Motor neuron (in vitro differentiated cells): ENCODE results near the gene HK3. TPM values are rescaled to one million over a fixed set of nuclear protein-coding genes. Genes with fewer than 3 reads are reported as not detected.

ENCODE experiments used
- ATAC-seq, 8 experiments: fragments of 200-7000 bp; cut with Tn5 transposase; replicated peaks in 6 of 8; 2 replicates each; pipeline ENCODE4 v1.8.0; 2021; ENCODE audit warnings: mild to moderate bottlenecking in 8 of 8, moderate library complexity in 8 of 8
- H3K27ac ChIP-seq, 2 donors: fragments of 250-450 bp; sonication (Bioruptor Pico); 2 replicates each; pipeline ENCODE4 v1.9.0; 2021; ENCODE audit warnings: antibody characterized with exemption in 2 of 2, mild to moderate bottlenecking in 2 of 2, moderate library complexity in 1 of 2
- H3K4me1 ChIP-seq, 2 donors: fragments of 250-450 bp; sonication (Bioruptor Pico); replicated peaks in 1 of 2; 2 replicates each; pipeline ENCODE4 v1.6.1; 2021; ENCODE audit warnings: antibody characterized with exemption in 2 of 2, mild to moderate bottlenecking in 2 of 2, moderate library complexity in 1 of 2
- H3K4me3 ChIP-seq, 5 donors: fragments of 250-450 bp; sonication (Bioruptor Pico); 2 replicates each; pipeline ENCODE4 v1.9.0; 2021; ENCODE audit warnings: antibody characterized with exemption in 5 of 5, mild to moderate bottlenecking in 5 of 5, moderate library complexity in 4 of 5
- WGBS, 10 experiments: fragments of 450-650 bp; shearing (Covaris generic); methylation state at CpG; one replicate each; pipeline ENCODE4 v1.0.0; 2022; 5-methylcytosine and 5-hydroxymethylcytosine counted together
- in situ Hi-C, 9 experiments: fragments of 400-800 bp; cut with MboI; loops; one replicate each; pipeline ENCODE4 v1.15.0; 2021; ENCODE audit warnings: low sequenced_read_pairs in 9 of 9, low pct_unique_long_range_greater_than_20kb in 2 of 9; ENCODE audit not compliant: unreplicated experiment in 9 of 9
- total RNA-seq, 8 experiments: library from RNA; unstranded; fragments of 300-600 nt; gene quantifications; 2 replicates each; pipeline versions ENCODE4 v1.2.3 to v1.2.4, GENCODE V29; 2022

The HK3 gene
- total RNA-seq, 8 experiments from 2014 or later, result 0.46 to 1.1 TPM; not detected in 6

- in situ Hi-C loops, result loop anchor here in 1 of 9 experiments (25.0 kb wide), 1 partner anchor 239 kb away; no protein-coding TSS in a partner anchor
- ATAC-seq, result no peak
- Histone ChIP-seq H3K27ac (no peak overlapping the region), H3K4me3 (no peak overlapping the region), H3K4me1 (no peaks in the 10 kb centered on the region)
- WGBS, 10 experiments, result 56 to 100% (median 90%) methylated on average over 2 to 9 of the region's 12 CpGs; no CpG with 5 or more reads in 4 of the 10 experiments
Measured at GRCh38 chr5:176901260-176902101, 2.3 kb upstream of the HK3 start.

GRCh38 chr5:176900780-176901204, 1.6 kb upstream of the HK3 start:
- WGBS, 10 experiments, result 46 to 100% (median 75%) methylated on average over 1 to 5 of the region's 7 CpGs; no CpG with 5 or more reads in 1 of the 10 experiments
- H3K27ac ChIP-seq, result no peak overlapping the region

GRCh38 chr5:176899946-176900779, 1.0 kb upstream of the HK3 start:
- H3K4me1 ChIP-seq, result no peaks in the 10 kb centered on the region
- no peak overlapping the region for H3K4me3 ChIP-seq
- in situ Hi-C loops, result loop anchor here in 1 of 9 experiments (25.0 kb wide), 1 partner anchor 238 kb away; no protein-coding TSS in a partner anchor
- 80 to 100% (median 100%) methylated on average over 1 to 2 of the region's 4 CpGs; no CpG with 5 or more reads in 4 of the 10 experiments for WGBS, 10 experiments
- H3K27ac ChIP-seq, result no peak overlapping the region
- peak in 1 of 8 experiments; percentile 19 for ATAC-seq

More at GRCh38 chr5:176900780-176901204, 1.6 kb upstream of the HK3 start:
- no peak for ATAC-seq
- H3K4me3 ChIP-seq, result no peak overlapping the region
- in situ Hi-C loops, result loop anchor here in 1 of 9 experiments (25.0 kb wide), 1 partner anchor 238 kb away; no protein-coding TSS in a partner anchor
- no peaks in the 10 kb centered on the region for H3K4me1 ChIP-seq

GRCh38 chr5:176897263-176897662, 1.9 kb downstream of the HK3 start:
- 50 to 100% (median 75%) methylated on average over 1 to 3 of the region's 3 CpGs; no CpG with 5 or more reads in 5 of the 10 experiments for WGBS, 10 experiments
- H3K4me3 ChIP-seq, result no peak overlapping the region
- in situ Hi-C loops, result no loop called here
- H3K4me1 ChIP-seq, result no peaks in the 10 kb centered on the region
- ATAC-seq, result no peak
- H3K27ac ChIP-seq, result no peak overlapping the region

- no peaks in the 10 kb centered on the region for H3K4me1 ChIP-seq
- no peak overlapping the region for H3K4me3 ChIP-seq
- no peak for ATAC-seq
- H3K27ac ChIP-seq, result no peak overlapping the region
- WGBS, 10 experiments, result 20 to 80% (median 60%) methylated on average over 1 to 2 of the region's 4 CpGs; no CpG with 5 or more reads in 5 of the 10 experiments
- in situ Hi-C loops, result no loop called here
Measured at GRCh38 chr5:176895831-176896230, 3.3 kb downstream of the HK3 start.

- ATAC-seq, result no peak
- no peaks in the 10 kb centered on the region for H3K4me1 ChIP-seq
- H3K27ac ChIP-seq, result no peak overlapping the region
- in situ Hi-C loops, result no loop called here
- no peak overlapping the region for H3K4me3 ChIP-seq
- WGBS, 10 experiments, result 60 to 100% (median 95%) methylated on average over 1 to 3 of the region's 6 CpGs; no CpG with 5 or more reads in 5 of the 10 experiments
Measured at GRCh38 chr5:176894298-176894697, 4.8 kb downstream of the HK3 start.

DNA sequence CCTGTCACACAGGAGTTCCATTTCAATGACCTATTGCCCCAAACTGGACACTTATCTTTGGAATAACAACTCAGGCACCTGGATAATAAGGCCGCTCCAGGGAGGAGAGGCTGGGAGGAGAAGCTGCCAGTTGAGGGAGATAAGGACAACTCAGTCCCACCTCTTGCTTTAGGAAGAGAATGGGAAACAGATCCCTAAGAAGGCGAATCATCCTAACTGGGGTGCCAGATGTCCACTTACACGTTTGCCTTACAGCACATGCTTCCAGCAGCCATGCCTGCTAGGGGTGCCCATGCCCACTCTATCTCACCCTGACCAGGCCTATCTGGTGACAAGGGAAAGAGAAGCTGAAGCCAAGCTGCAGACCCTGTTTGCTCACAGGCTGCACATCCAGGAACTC, 6.5 kb downstream of the HK3 start:
- Histone ChIP-seq H3K27ac (no peak overlapping the region), H3K4me3 (no peak overlapping the region), H3K4me1 (no peaks in the 10 kb centered on the region)
- WGBS, 10 experiments, result 81 to 100% (median 83%) methylated on average over 1 to 3 of the region's 3 CpGs; no CpG with 5 or more reads in 6 of the 10 experiments
- in situ Hi-C loops, result no loop called here
- ATAC-seq, result no peak

DNA sequence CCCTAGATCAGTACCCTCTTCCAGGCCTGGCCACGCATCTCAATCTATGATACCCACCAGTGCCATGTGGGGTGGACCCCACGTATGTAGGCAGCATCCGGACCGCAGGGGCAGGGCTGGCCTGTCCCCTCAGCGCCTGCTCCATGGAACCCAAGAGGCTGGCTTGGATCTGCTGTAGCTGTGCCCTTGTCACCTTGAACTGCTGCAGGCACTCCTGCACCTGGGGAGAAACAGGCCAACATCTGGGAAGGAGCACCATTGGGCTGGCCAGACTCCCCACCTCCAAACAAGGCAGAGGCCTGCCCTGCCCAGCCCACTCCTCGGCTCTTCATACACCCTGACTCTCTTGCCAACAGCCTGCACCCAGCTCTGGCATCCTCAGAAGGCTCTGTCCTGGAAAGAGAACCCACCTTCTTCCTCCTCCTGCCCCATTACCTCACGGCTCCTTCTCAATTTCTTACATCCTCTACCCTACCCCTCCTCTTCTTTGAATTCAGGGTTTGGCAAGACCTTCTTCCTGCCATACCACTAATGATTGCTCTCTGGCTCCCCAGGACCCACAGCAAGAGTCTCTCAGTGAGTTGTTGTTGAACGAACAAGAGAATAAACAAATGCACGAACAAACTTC, 7.7 kb downstream of the HK3 start:
- in situ Hi-C loops, result no loop called here
- no peak for ATAC-seq
- H3K27ac ChIP-seq, result no peak overlapping the region
- H3K4me3 ChIP-seq, result no peak overlapping the region
- 20 to 82% (median 58%) methylated on average over 1 to 7 of the region's 9 CpGs; no CpG with 5 or more reads in 1 of the 10 experiments for WGBS, 10 experiments
- H3K4me1 ChIP-seq, result no peaks in the 10 kb centered on the region

DNA sequence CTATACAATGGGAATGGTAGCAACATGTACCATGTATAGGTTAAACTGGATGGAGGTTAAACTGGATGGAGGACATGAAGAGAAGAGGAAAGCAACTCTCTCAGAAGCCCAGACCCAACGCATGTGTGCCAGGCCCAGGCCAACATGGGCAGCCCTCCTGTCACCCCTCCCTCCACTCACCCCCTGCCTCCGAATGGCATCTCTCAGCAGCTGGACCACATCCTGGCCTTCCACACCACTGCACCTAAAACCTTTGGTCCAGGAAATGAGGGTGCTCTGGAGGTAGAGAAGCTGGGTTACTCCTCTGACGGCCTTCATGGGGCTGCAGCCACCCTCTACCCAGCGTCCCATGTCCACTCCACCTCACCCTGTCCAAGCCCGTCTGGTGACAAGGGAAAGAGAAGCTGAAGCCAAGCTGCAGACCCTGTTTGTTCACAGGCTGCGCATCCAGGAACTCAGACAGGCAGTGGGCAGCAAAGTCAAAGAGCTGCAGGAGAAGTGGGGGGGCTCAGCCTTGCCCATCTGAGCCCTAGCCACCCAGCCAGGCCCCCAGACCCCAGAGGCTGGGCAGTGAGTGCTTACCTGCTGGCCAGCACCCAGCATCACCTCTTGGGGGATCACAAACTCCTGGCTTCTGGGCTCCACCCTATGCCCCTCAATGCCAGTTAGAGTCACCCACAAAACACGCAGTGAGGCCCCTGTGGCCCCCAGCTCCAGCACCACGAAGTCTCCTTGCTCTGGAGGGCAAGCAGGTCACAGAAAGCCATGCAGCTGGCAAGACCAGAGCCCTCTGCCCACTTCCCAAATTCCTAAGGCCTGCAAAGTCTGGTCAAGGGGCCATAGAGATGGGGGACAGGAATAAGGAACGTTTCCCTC, 8.5 kb downstream of the HK3 start:
- 0 to 100% (median 20%) methylated on average over 1 to 5 of the region's 9 CpGs; no CpG with 5 or more reads in 5 of the 10 experiments for WGBS, 10 experiments
- no peak for ATAC-seq

DNA sequence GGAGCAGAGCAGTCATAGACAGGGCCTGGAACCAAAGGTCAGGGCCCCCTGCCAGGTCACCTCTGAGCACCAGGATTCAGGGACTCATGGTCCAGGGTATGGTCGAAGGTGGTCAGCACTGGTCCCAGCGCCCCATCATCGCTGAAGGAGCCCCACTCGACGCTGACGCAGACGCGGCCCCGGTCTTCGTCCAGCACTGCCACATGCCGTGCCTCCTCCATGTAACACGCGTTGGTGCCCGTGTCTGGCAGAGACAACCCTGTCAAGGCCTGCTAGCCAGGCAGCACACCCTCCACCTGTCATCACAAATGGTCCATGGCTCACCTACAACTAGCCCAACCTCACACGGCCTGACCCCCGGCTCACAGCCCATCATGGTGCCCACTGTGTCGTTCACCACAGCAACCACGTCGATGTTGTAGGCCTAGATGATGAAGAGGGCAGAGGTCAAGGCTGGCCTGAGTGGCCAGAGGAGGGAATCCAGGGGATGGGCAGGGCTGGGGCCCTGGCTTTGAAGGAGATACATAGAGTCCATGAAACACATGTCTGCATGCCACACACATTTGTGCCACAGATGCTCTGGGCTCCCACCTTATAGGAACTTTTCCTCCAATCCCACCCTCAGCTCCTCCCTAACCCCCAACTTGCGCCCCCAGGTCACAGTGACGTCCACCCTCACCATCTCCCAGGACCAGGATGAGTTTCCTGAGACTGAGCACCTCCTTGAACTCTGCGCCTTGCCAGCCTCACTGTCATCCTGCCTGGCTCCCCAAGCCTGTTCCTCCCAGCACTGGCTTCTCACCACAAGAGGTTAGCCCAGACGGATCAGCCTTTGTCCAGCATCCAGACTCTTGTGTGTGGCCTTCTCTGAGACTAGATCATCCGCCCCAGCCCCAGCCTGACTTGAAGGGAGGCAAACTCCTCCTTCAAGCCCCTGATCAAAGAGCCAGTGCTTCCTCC, 9.5 kb downstream of the HK3 start:
- in situ Hi-C loops, result no loop called here
- Histone ChIP-seq H3K27ac (no peak overlapping the region), H3K4me3 (no peak overlapping the region), H3K4me1 (peaks cover under 1 to 1% of the 10 kb centered on the region in 2 donors)
- WGBS, 10 experiments, result 61 to 88% (median 78%) methylated on average over 2 to 3 of the region's 24 CpGs; no CpG with 5 or more reads in 4 of the 10 experiments
- ATAC-seq, result no peak

More for the DNA sequence above, 8.5 kb downstream of the HK3 start:
- in situ Hi-C loops, result no loop called here
- Histone ChIP-seq H3K4me3 (no peak overlapping the region), H3K27ac (no peak overlapping the region), H3K4me1 (no peaks in the 10 kb centered on the region)

DNA sequence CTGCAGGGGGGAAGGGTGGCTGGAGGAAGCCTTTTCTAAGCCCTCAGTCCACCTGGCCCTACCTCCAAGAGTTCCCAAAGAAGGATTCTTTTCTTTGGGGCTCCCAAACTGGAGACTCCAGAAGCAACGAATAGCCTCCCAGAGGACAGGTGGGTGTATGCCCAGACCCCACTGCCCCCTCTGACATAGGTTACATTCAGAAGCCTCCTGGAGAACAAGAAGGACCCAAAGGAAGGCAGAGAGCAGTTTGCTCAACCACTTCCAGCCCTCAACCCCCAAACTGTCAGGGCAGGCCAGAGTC, 10.3 kb downstream of the HK3 start:
- 0 to 80% (median 63%) methylated on average over 1 of the region's 1 CpG; no CpG with 5 or more reads in 6 of the 10 experiments for WGBS, 10 experiments
- ATAC-seq, result no peak
- no peak overlapping the region for H3K4me3 ChIP-seq
- no peak overlapping the region for H3K27ac ChIP-seq
- peaks cover 8 to 9% of the 10 kb centered on the region in 2 donors for H3K4me1 ChIP-seq
- in situ Hi-C loops, result no loop called here
